A549 (cell line): ENCODE results near the gene ACTMAP.

ENCODE experiments used
- CTCF ChIP-seq: fragments of >200 bp; sonication (Bioruptor Twin); formaldehyde crosslinking; IDR thresholded peaks from 3 replicates; pipeline ENCODE4 v1.5.1; 2016
- ESRRA ChIP-seq: fragments of 150-350 bp; IDR thresholded peaks from 2 replicates; pipeline ENCODE4 v1.6.1; 2014; ENCODE audit warnings: mild to moderate bottlenecking, low read length, borderline replicate concordance
- MAX ChIP-seq: IDR thresholded peaks from 2 replicates; pipeline ENCODE4 v1.6.1; 2012
- POLR2A ChIP-seq: IDR thresholded peaks from 2 replicates; pipeline ENCODE4 v1.6.1; 2012; ENCODE audit warnings: mild to moderate bottlenecking, low read length
- REST ChIP-seq: fragments of 200-600 bp; sonication (generic); IDR thresholded peaks from 2 replicates; pipeline ENCODE4 v1.6.1; 2016; ENCODE audit warnings: antibody characterized with exemption, mild to moderate bottlenecking, moderate library complexity
- ZC3H11A ChIP-seq: fragments of 450-650 bp; IDR thresholded peaks from 2 replicates; pipeline ENCODE4 v1.6.1; 2014; ENCODE audit warnings: antibody characterized with exemption, mild to moderate bottlenecking

- TF ChIP-seq ESRRA (no peak), CTCF (no peak), ZC3H11A (no peak), REST (no peak), POLR2A (no peak), MAX (no peak)
These were observed 49.5 kb upstream of the ACTMAP start for GRCh38 chr19:40799558-40800338.
